ENCODE data around the gene TTYH3.
"Not testable (repeated sequence)": the region's sequence is repeated elsewhere in the genome, so short reads cannot be mapped to it uniquely, and the experiment has no call there.

The TTYH3 gene

GRCh38 chr7:2667843-2668242 lies 36.1 kb downstream of the TTYH3 start:
- peaks cover 0 to 6% of the 10 kb centered on the region in 2 donors for H3K27me3 ChIP-seq
- H3K4me1 ChIP-seq: peaks cover 0 to 16% (median 4%) of the 10 kb centered on the region in 4 donors
- no peaks in the 10 kb centered on the region for H3K9me3 ChIP-seq
- H3K27ac ChIP-seq: no peak overlapping the region
- intact Hi-C loops (cut with DNase I; ENCODE audit: low total_unique reads): no loop called here
- no peak for DNase-seq
- peaks cover 0 to 2% (median 0%) of the 10 kb centered on the region in 3 donors for H3K36me3 ChIP-seq
- no peak for TF ChIP-seq CTCF (IDR thresholded peaks at IDR 0.05)
- H3K4me3 ChIP-seq: no peak overlapping the region

GRCh38 chr7:2668401-2668800 lies 36.6 kb downstream of the TTYH3 start:
- intact Hi-C loops (cut with DNase I; ENCODE audit: low total_unique reads): no loop called here
- no peak for TF ChIP-seq CTCF (IDR thresholded peaks at IDR 0.05)
- Histone ChIP-seq H3K9me3 (no peaks in the 10 kb centered on the region), H3K27me3 (peaks cover 0 to 6% of the 10 kb centered on the region in 2 donors), H3K36me3 (no peaks in the 10 kb centered on the region), H3K4me3 (no peak overlapping the region), H3K4me1 (peaks cover 0 to 11% (median 0%) of the 10 kb centered on the region in 4 donors), H3K27ac (no peak overlapping the region)
- DNase-seq: no peak

GRCh38 chr7:2670171-2670570 lies 38.4 kb downstream of the TTYH3 start:
- peaks cover 0 to 10% (median 0%) of the 10 kb centered on the region in 4 donors for H3K4me1 ChIP-seq
- intact Hi-C loops (cut with DNase I; ENCODE audit: low total_unique reads): loop anchor here (5.0 kb wide), 1 partner anchor 42 kb away; no protein-coding TSS in a partner anchor
- no peaks in the 10 kb centered on the region for H3K9me3 ChIP-seq
- no peak for DNase-seq
- no peak overlapping the region for H3K27ac ChIP-seq
- no peaks in the 10 kb centered on the region for H3K36me3 ChIP-seq
- H3K27me3 ChIP-seq: peaks cover 0 to 6% of the 10 kb centered on the region in 2 donors
- H3K4me3 ChIP-seq: no peak overlapping the region
- no peak for TF ChIP-seq CTCF (IDR thresholded peaks at IDR 0.05)

- DNase-seq: peak in 1 of 2 donors; percentile 51
These were observed 39.1 kb downstream of the TTYH3 start for GRCh38 chr7:2670720-2671391.

GRCh38 chr7:2673214-2673613 lies 41.4 kb downstream of the TTYH3 start:
- DNase-seq, H3K4me3 ChIP-seq, H3K27ac ChIP-seq, H3K9me3 ChIP-seq, H3K36me3 ChIP-seq, H3K27me3 ChIP-seq, H3K4me1 ChIP-seq: not testable (repeated sequence)
- intact Hi-C loops (cut with DNase I; ENCODE audit: low total_unique reads): loop anchor here (5.0 kb wide), 1 partner anchor 39 kb away; no protein-coding TSS in a partner anchor

More at GRCh38 chr7:2670720-2671391, 39.1 kb downstream of the TTYH3 start:
- H3K4me3 ChIP-seq: no peak overlapping the region
- intact Hi-C loops (cut with DNase I; ENCODE audit: low total_unique reads): loop anchor here (5.0 kb wide), 1 partner anchor 41 kb away; no protein-coding TSS in a partner anchor
- H3K27me3 ChIP-seq: peaks cover 0 to 6% of the 10 kb centered on the region in 2 donors
- H3K27ac ChIP-seq: no peak overlapping the region
- no peaks in the 10 kb centered on the region for H3K9me3 ChIP-seq
- TF ChIP-seq CTCF (IDR thresholded peaks at IDR 0.05): peak; percentile 82 to 86
- H3K36me3 ChIP-seq: no peaks in the 10 kb centered on the region
- peaks cover 0 to 10% (median 0%) of the 10 kb centered on the region in 4 donors for H3K4me1 ChIP-seq

GRCh38 chr7:2673934-2674333 lies 42.1 kb downstream of the TTYH3 start:
- no peak overlapping the region for H3K4me3 ChIP-seq
- H3K27me3 ChIP-seq: peaks cover 0 to 6% of the 10 kb centered on the region in 2 donors
- intact Hi-C loops (cut with DNase I; ENCODE audit: low total_unique reads): loop anchor here (5.0 kb wide), 1 partner anchor 38 kb away; no protein-coding TSS in a partner anchor
- no peak for TF ChIP-seq CTCF (IDR thresholded peaks at IDR 0.05)
- H3K4me1 ChIP-seq: peaks cover 0 to 10% (median 0%) of the 10 kb centered on the region in 4 donors
- H3K36me3 ChIP-seq: no peaks in the 10 kb centered on the region
- H3K27ac ChIP-seq: no peak overlapping the region
- DNase-seq: no peak
- no peaks in the 10 kb centered on the region for H3K9me3 ChIP-seq
